ENCODE measurements around the gene ARHGAP45.

GRCh38 chr19:1018393-1018792 lies 48.6 kb upstream of the ARHGAP45 start:
- no peak for TF ChIP-seq POLR2A (IDR thresholded peaks at IDR 0.05; ENCODE audit: low read depth)
- no peak for TF ChIP-seq CTCF (IDR thresholded peaks at IDR 0.05)
- TF ChIP-seq POLR2AphosphoS5 (IDR thresholded peaks at IDR 0.05) = no peak
